GM10248 (cell line): ENCODE results near the gene PLA2G2A.

ENCODE experiments used
- CTCF ChIA-PET: fragments of 300-600 bp; sonication (Branson Sonifier 250); formaldehyde crosslinking; extraction: SDS; loops from one replicate; lab custom pipeline; 2021; ENCODE audit warnings: antibody characterized with exemption; lab: Yijun Ruan, JAX
- POLR2A ChIA-PET: fragments of 350-650 bp; sonication (Branson Sonifier 250); formaldehyde crosslinking; extraction: SDS; loops from one replicate; lab custom pipeline; 2020; ENCODE audit warnings: antibody characterized with exemption; lab: Yijun Ruan, JAX
- DNase-seq: peaks from one replicate; pipeline ENCODE4 v3.0.0; 2012; ENCODE audit errors: extremely low spot score
- TF ChIP-seq, protein P1 (sequence below): IDR thresholded peaks from 2 replicates; pipeline ENCODE4 v1.5.1; 2012; ENCODE audit warnings: mild to moderate bottlenecking, low read depth; ENCODE audit errors: extremely low read depth, missing control alignments, control extremely low read depth

The PLA2G2A gene

DNA sequence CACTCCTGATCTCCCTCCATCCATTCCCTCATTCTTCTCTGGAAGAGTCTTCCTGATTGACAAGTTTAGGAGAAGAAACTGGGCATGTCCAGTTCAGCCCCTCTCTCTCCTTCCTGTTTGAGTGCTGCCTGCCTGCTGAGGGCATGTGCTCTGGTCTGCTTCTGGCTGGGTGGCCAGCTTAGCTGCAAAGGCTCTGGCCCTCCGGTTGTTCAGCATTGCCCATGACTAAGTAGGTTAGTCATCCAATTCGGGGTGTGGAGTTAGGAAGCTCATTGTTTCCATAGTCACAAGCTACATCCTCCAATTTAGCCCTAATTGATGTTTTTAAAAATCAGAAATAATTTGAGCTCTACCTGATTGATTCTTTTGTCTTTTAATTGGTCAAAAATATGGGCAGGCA is 30.4 kb downstream of the PLA2G2A start:
- no peak for DNase-seq
- POLR2A ChIA-PET = no interaction called here
- CTCF ChIA-PET = interaction anchor here (1.1 kb wide), 2 partner anchors 11 to 203 kb away, joined by 3 to 4 read pairs; no protein-coding TSS in a partner anchor

DNA sequence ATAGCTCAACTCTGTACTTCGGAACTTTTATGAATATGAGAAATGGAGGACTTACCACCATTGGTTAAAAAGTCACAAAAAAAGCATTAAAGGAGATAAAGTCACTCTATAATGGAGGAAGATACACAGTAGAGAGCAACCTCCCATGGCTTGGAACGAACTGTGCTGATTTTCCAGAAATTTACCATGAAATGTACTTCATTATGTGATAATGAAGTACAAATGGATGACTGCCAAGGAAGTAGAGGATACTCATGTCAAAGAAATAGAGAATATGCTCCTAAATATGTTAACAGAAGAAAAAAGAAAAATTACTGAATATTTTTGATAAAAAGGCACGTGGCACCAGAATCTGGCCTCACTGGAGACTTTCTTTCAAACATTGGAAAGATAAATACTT is 32.4 kb downstream of the PLA2G2A start:
- DNase-seq = no peak
- TF ChIP-seq, protein P1, sequence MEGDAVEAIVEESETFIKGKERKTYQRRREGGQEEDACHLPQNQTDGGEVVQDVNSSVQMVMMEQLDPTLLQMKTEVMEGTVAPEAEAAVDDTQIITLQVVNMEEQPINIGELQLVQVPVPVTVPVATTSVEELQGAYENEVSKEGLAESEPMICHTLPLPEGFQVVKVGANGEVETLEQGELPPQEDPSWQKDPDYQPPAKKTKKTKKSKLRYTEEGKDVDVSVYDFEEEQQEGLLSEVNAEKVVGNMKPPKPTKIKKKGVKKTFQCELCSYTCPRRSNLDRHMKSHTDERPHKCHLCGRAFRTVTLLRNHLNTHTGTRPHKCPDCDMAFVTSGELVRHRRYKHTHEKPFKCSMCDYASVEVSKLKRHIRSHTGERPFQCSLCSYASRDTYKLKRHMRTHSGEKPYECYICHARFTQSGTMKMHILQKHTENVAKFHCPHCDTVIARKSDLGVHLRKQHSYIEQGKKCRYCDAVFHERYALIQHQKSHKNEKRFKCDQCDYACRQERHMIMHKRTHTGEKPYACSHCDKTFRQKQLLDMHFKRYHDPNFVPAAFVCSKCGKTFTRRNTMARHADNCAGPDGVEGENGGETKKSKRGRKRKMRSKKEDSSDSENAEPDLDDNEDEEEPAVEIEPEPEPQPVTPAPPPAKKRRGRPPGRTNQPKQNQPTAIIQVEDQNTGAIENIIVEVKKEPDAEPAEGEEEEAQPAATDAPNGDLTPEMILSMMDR = no peak
- ChIA-PET POLR2A (no interaction called here), CTCF (interaction anchor here (1.4 kb wide), 1 partner anchor 11 kb away, joined by 4 read pairs; no protein-coding TSS in a partner anchor)

More for the DNA sequence above, 30.4 kb downstream of the PLA2G2A start:
- TF ChIP-seq, protein P1 = no peak

DNA sequence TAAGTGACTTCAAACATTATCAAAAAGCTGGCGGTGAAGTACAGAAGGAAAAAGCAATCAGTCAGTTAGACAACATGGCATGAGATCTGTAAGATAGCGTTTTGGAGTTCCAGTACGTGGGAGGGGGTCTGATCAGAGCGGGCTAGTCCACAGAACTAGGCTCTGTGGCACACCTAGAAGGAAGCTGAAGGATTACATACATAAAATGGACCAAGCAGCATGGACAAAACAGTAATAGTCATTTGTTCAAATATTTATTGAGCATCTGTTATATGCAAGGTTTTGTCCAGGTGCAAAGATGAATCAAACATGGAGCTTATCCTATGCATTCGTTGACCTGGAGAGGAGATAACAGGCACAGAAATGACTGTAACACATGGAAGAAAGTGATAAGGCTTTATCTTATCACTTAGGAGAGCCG is 33.1 kb downstream of the PLA2G2A start:
- DNase-seq = no peak
- ChIA-PET CTCF (interaction anchor here (1.2 to 1.4 kb wide), 2 partner anchors 11 to 207 kb away, joined by 3 to 4 read pairs; no protein-coding TSS in a partner anchor), POLR2A (no interaction called here)
- TF ChIP-seq, protein P1 = no peak

DNA sequence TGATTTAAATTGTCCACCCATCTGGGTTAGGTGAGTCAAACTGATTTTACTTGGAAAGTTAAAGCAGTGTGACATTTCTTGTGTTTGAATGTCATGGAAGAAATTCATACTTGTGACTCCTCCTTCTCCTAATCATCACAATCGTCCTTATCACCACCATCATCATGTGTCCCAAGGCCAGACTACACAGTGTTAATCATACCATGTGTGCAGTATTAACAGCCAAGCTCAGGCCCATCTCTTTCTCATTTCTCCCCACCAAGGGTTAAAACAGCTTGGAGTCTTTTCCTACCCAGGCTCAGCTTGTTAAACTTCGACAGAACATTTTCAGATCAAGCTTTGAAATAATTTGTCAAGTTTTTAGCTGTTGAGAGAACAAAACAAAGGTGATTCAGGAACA is 33.5 kb downstream of the PLA2G2A start:
- TF ChIP-seq, protein P1 = no peak
- DNase-seq = no peak
- ChIA-PET CTCF (interaction anchor here (1.2 to 1.4 kb wide), 2 partner anchors 12 to 207 kb away, joined by 3 to 4 read pairs; no protein-coding TSS in a partner anchor), POLR2A (no interaction called here)

DNA sequence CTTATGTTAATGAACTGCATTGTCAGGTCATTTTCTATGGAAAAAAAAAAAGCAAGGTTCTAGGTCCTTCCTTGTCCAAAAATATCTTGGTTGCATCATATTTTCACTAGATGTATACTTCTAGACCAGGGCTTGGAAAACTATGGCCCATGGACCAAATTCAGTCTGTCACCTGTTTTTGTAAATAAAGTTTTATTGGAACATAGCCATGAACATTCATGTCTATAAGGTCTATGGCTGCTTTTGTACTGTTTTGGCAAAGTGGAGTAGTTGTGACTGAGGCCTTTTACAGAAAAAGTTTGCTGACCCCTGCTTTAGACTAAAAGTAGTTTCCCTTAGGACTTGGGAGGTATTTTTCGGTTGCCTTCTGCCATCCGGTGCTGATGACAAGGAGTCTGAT is 36.8 kb downstream of the PLA2G2A start:
- ChIA-PET CTCF (no interaction called here), POLR2A (no interaction called here)
- TF ChIP-seq, protein P1 = no peak
- no peak for DNase-seq

DNA sequence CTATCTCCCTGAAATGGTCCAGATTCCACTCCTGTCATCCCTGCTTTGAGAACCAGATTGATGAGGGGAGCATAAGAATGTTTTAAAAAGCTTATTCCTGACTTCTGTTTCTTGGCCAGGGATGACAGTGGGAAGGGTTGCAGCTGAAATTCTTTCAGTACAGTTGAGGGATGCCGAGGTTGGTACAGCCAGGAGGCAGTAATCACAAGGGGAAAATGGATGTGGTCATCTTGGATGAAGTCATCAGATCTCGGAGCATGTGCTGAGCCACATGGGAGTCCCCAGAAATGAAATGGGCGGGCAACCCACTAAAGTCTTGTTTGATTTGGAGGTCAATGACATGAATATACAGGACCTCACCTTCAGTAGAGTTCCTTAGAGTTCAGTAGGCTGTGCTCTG is 37.3 kb downstream of the PLA2G2A start:
- CTCF ChIA-PET = no interaction called here
- POLR2A ChIA-PET = no interaction called here
- no peak for DNase-seq
- TF ChIP-seq, protein P1 = no peak
